GM21526 (cell line): Measurements from ENCODE around the gene SPHK2.

Source experiments
- ATAC-seq: cut with Tn5 transposase; IDR thresholded peaks from one replicate; pipeline ENCODE4 v1.9.1; 2021; ENCODE audit warnings: moderate library complexity; ENCODE audit not compliant: unreplicated experiment, low FRiP score

Gene SPHK2

DNA sequence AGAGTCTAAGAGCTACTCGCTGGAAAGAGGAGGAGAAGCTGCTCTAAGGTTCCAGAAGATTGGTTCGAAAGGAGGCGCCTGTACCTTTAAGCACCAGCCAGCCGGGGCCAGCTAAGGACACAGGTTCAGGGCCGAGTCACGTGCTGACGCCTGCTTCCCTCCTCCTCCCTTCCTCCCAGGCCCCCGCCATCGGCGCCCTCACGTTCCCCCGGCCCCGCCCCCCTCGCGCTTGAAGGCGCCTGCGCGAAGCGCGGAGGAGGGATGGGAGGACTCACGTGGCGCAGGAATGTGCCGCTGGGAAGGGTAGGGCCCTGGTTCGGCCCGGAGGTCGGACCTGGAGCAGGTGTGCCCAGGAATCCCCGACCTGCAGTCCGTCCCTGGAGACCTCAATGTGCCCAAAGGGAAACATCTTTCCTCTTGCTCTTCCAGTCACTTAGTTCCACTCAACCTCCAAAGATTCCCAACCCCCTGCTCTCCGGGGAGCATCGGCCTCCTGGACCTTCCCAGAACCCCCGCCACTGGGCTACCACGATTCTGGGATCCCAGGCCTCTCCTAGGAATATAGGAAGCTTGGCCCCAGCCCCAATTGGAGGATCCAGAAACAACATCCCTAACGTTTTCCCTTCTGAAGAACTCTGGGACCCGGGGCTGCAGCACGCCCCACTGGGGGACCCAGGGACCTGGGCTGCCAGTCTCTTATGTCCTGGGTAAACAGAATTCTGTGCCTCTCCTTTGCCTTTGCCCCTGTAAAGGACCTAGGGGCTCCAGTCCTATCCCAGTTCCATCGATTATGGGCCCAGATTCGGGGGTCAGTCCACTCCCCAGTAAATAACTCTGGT lies 15.3 kb downstream of the SPHK2 start:
- peak; percentile 25 for ATAC-seq

DNA sequence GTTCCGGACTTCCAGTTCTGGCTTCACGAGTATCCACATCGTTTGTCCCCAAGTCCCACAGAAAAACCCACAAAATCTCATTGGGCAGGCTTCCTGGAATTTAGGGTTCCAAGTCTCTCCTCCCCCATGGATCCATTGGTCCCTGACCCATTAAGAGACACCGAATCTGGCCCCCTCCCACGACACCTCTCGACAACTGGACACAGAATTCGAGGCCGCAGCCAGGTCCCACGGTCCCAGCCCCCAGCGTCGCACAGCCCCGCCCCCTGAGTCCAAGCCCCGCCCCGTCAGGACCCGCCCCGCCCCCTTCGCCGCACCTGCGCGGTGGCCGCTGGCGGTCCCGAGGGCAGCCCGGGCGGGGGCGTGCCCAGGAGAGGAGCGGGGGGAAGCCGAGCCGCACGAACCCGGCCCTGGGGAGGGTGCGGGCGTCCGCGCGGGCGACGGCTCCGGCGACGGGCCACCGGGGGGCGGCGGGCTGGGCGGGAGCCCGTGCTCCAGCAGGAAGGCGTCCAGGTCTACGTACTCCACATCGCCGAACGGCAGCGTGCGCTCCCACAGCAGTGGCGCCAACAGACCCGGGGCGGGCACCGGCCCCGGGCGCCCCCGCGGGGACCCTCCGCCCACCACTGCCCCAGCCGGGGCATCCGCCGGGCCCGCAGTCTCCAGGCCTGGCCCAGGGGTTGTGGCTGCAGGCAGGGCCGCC lies 16.1 kb downstream of the SPHK2 start:
- no peak for ATAC-seq

DNA sequence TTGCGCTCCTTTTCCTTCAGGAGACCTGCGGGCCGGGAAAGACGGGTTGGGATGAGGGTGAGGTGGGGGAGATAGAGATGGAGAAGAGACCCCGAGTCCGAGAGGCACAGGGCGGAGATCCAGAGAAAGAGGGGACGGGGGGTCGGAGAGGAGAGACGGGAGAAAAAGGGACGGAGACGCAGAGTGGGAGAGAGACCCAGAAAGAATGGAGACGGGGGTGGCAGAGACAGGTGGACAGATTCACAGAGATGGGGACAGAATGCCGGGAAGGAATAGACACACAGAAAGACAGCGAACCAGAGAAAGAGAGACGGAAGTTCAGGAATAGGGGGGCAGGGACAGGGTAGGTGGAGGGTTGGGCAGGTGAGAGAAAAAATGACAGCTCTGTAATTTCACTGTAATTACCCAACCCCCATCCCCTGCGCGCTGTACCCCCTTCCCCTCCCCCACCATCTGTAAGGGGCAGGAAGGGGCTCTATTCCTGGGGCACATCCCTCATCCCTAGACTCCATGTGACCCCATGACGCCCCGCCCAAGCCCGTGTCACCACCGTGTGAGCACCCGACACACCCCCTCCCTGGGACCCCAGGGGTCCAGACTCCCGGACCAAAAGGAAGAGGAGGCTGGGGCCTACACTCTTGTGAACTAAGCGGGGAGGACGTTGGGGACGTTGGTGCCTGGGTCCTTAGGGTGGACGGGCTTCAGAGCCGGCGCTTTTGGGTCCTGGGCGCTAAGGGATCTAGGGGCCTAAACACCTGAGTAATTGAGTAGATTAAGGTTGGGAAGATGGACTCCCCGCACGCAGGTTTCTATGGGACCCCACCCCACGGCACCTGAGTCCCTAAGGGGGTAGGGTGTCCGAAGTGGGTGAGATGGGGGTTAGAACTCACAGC lies 16.9 kb downstream of the SPHK2 start:
- ATAC-seq = no peak

DNA sequence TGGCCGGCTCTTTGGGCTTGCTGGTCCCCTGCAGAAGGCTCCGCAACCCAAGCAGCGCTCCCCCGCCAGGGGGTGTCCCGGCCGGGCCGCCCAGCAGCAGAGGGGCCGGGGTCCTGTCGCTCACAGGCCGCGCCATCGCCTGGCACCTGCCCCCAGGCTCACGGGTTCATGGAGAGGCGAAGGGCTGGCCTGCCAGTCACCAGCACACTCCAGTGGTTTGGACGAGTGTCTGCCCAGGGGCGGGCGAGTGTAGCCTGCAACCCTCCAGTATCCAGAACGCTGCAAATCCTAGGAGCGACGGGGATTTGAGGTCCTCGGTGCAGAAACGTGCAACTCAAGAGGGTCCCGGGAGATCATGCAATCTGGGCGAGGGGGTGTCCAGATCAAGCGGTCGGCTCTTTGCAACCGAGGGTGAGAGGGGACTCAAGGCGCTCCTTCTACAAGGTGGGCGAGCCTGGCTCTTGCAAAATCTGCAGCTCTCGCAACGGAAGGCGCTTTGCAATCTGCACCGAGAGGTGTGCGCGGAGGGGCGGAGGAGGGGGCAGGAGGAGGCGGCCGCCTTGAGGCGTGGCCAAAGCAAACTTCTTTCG lies 17.6 kb downstream of the SPHK2 start, which contains the start of gene DBP:
TSS of gene DBP (minus strand) at position 521 of the 590 bp plus-strand sequence. CDS start at position 136, 385 bp downstream.
- ATAC-seq = peak; percentile 0

DNA sequence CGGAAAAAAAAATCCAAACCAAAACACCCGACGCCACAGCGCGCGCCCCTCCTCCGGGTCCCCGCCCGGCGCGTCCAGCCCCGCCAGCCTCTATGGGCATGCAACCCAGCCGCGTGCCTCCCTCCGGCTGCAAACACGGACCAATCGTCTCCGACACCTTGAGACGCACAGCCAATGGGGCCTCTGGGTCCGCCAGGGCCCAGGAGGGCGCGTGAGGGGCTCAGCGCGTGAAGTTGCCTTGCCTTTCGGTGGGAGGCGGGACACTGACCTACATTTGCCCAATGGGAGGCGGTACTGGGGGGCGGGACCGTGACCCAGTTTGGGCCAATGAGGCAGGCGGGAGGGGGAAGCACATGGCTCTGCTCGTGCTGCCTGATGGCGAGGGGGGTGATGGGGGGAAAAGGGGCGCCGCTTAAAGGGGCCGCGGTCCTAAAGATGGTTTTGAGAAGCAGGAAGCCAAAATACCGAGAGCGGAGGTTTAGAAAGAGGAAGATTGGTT lies 18.2 kb downstream of the SPHK2 start:
- peak; percentile 55 for ATAC-seq

- ATAC-seq = peak; percentile 13
These were observed 18.9 kb downstream of the SPHK2 start for GRCh38 chr19:48637948-48638830.

- ATAC-seq = no peak
These were observed 19.6 kb downstream of the SPHK2 start for GRCh38 chr19:48638831-48639381.

GRCh38 chr19:48639483-48640375 lies 20.4 kb downstream of the SPHK2 start:
- no peak for ATAC-seq

- no peak for ATAC-seq
These were observed 22.5 kb downstream of the SPHK2 start for GRCh38 chr19:48641850-48642249.

GRCh38 chr19:48642862-48643261 lies 23.6 kb downstream of the SPHK2 start:
- ATAC-seq = no peak

DNA sequence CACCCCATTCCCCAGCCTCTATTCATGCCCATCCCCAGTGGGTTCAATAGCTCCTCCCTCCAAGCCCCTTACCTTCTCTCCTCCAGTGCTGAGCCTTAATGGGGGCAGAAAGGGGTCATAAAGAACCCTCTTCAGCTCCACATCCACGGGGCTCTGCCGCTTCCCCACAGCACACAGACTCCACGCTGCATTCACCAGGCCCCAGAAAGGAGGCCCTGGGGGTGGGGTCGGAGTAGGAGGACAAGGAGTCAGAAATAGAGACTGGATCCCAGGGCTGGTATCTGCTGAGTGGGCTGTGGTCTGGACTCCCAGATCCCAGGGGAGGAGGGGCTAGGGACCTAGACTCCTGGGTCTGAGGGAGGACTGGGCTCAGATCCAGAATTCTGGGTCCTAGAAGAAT lies 25.0 kb downstream of the SPHK2 start:
- no peak for ATAC-seq

DNA sequence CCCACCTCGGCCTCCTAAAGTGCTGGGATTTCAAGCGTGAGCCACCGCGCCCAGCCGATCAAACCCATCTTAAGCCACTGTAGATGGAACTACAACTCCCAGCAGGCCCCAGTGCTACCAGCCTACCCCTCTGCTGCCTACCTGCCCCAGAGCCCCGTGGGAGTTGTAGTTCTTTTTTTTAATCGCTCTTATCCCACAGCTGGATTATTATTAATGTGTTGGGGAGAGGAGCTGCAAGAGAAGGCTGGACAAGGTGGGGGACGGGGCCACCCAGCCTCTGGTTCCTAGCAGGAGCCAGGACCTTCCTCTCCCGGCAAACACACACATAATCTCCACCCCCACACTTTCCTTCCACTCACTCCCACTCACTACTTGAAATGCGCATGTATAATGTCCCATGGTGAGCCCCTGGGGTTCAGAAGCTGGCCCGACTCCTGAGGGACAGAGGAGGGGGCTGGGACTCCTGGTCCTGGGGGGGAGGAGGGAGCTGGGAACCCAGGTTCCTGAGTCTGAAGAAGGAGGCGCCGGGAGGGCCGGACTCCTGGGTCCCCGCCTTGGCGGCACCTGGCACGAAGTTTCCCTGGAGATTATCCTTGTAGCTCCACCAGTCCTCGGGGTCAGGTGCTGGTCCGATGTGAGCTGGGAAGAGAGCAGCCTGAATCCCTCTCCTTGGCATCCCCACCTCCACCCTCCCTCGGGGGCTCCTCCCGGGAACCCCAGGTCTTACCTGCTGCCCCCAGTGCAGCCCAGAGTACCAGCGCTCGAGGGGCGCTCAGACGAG lies 25.7 kb downstream of the SPHK2 start:
- ATAC-seq = peak; percentile 39

DNA sequence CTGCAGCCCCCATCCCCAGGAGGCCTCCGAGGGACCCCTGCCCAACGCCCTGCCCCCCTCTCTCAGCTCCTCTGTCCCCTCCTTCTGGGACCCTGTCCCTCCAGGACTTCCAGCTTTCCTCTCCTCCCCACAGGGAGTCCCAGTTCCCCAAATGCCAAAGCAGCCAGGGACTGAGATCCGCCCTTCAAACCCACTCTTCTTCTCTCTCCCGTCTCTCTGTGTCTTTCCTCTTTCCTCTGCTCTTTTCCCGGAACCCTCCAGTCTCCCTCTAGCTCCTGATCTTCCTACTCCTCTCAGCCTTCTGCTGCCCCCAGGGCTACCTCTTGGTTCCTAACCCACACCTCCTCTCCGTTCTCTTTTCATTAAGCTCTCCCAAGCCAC lies 26.3 kb downstream of the SPHK2 start:
- ATAC-seq = no peak

DNA sequence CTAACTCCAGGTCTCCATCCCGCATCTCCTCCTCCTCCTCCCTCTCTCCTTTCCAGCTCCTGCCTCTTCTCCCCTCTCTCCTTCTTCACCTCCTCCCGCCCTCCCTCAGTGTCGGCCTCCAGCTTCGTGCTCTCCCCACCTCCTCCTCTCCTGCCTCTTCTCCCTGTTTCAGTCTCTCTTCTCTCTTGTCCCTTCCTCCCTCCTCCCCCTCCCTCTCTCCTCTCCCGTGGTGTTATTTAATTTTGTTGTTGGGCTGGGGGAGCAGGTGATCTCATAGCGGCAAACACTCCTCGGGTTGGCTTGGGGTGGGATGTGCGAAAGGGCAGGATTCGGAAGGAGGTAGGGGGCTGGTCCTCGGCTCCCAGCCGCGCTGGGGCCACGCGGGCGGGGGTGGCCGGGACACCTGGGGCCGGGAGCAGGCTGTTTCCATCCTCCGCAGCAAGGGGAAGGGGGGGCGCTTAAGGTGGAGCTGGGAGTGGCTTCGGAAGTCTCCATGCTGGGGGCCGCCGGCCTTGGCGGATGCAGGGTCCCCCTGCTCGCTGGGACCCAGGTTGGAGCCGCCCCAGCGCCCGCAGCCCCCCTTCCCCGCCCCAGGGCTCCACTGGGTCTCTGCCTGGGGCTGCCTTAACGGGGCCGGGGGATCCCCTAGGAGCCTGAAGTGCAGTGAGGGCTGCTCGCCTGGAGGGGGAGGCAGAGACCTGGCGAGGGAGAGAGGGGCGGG lies 26.9 kb downstream of the SPHK2 start, which contains the start of gene CA11:
TSS of gene CA11 (minus strand) at position 187 of the 721 bp plus-strand sequence. CDS start 555 bp downstream, outside the sequence.
- ATAC-seq = no peak

GRCh38 chr19:48646722-48647216 lies 27.5 kb downstream of the SPHK2 start:
- no peak for ATAC-seq

GRCh38 chr19:48648134-48648533 lies 28.8 kb downstream of the SPHK2 start:
- no peak for ATAC-seq
